Thoracic aorta (tissue), 2 donors: Measurements from ENCODE around the gene RARG. TPM values are rescaled to one million over a fixed set of nuclear protein-coding genes. Genes with fewer than 3 reads are reported as not detected.

ENCODE experiments used
- ATAC-seq: fragments of 150-250 bp; one replicate; pipeline ENCODE4 v1.8.0; 2017; ENCODE audit warnings: low read depth; ENCODE audit not compliant: insufficient number of reproducible peaks, low FRiP score
- DNase-seq: peaks from one replicate; pipeline ENCODE4 v3.0.0-alpha.2; 2020; ENCODE audit warnings: low spot score
- H3K27ac ChIP-seq, 2 donors: fragments of 200-600 bp; sonication (generic); 1 replicate in 1 of 2; 2 replicates in 1 of 2; pipeline ENCODE4 v1.5.1; 2016; ENCODE audit warnings: mild to moderate bottlenecking in 2 of 2, moderate library complexity in 2 of 2
- H3K27me3 ChIP-seq: fragments of 200-600 bp; sonication (generic); replicated peaks from 2 replicates; pipeline ENCODE4 v1.6.0; 2016; ENCODE audit warnings: mild to moderate bottlenecking; ENCODE audit not compliant: insufficient read depth
- H3K36me3 ChIP-seq: fragments of 200-600 bp; sonication (generic); one replicate; pipeline ENCODE4 v1.5.1; 2016
- H3K4me1 ChIP-seq, 2 donors: fragments of 200-600 bp; sonication (generic); 1 replicate in 1 of 2; 2 replicates in 1 of 2; pipeline versions ENCODE4 v1.5.1 to v1.6.0; 2016; ENCODE audit warnings: low read depth in 2 of 2, mild to moderate bottlenecking in 1 of 2; ENCODE audit not compliant: control insufficient read depth in 1 of 2
- H3K4me3 ChIP-seq: fragments of 200-600 bp; sonication (generic); 2 replicates; pipeline ENCODE4 v1.5.1; 2016; ENCODE audit warnings: mild to moderate bottlenecking
- H3K9me3 ChIP-seq: fragments of 200-600 bp; sonication (generic); 2 replicates; pipeline ENCODE4 v1.5.1; 2016
- total RNA-seq, 2 donors: library from RNA; depleted of rRNA; stranded (reverse); fragments of >200 nt; gene quantifications; one replicate each; pipeline versions ENCODE4 v1.1.0 to v1.2.3, GENCODE V29; 2016
- TF ChIP-seq, protein P1 (sequence below): fragments of 200-600 bp; sonication (generic); IDR thresholded peaks from one replicate; pipeline ENCODE4 v1.5.1; 2019; ENCODE audit warnings: antibody characterized with exemption

Gene RARG
- total RNA-seq, 2 donors from 2014 or later = 25.7 to 37.5 TPM

DNA sequence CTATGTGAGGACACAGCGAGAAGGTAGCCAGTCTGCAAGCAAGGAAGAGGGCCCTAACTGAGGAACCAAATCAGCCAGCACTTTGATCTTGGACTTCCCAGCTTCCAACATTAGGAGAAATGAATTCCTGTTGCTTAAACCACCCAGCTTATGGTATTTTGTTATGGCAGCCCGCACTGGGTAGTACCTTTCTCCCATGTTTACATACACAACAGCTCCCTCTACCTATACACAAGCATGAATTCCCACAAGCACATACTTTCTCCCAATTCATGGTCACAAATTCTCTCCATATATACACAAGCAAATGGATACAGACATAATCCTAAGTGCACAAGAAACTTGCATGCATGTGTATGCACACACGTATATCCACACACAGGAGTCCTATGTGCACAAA, 32.3 kb downstream of the RARG start:
- Histone ChIP-seq H3K4me1 (peaks cover 9 to 23% of the 10 kb centered on the region in 2 donors), H3K27ac (no peak overlapping the region), H3K36me3 (no peaks in the 10 kb centered on the region), H3K27me3 (no peaks in the 10 kb centered on the region), H3K9me3 (no peaks in the 10 kb centered on the region), H3K4me3 (no peak overlapping the region)
- DNase-seq (no peak), ATAC-seq (no peak)
- TF ChIP-seq, protein P1, sequence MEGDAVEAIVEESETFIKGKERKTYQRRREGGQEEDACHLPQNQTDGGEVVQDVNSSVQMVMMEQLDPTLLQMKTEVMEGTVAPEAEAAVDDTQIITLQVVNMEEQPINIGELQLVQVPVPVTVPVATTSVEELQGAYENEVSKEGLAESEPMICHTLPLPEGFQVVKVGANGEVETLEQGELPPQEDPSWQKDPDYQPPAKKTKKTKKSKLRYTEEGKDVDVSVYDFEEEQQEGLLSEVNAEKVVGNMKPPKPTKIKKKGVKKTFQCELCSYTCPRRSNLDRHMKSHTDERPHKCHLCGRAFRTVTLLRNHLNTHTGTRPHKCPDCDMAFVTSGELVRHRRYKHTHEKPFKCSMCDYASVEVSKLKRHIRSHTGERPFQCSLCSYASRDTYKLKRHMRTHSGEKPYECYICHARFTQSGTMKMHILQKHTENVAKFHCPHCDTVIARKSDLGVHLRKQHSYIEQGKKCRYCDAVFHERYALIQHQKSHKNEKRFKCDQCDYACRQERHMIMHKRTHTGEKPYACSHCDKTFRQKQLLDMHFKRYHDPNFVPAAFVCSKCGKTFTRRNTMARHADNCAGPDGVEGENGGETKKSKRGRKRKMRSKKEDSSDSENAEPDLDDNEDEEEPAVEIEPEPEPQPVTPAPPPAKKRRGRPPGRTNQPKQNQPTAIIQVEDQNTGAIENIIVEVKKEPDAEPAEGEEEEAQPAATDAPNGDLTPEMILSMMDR = no peak

DNA sequence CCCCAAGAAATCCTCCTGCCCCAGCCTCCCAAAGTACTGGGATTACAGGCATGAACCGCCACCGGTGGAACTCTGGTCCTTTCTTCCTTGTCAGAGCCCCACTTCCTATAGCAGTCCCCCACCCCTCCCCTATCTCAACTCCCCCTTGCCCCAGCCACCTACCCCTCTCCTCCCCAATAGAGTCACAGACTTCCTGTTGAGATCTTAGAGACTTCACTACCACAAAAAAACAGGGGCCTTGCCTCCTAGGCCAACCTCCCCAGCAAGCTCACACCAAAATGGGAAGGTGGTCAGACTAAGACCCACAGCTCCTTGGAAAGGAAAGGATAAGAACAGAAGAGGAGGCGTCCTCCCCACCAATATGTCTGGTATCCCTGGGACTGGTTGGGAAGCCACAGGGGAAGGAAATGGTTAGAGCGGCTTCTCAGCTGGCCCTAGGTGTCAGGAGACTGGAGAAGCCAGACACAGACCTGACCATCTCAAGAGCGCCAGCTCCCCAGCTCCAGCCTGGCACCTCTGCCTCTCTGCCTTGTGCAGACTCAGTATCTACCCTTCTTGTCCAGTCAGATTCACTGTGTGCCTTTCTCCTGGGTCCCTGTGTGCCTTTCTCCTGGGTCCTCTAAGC, 33.4 kb downstream of the RARG start:
- H3K9me3 ChIP-seq = no peaks in the 10 kb centered on the region
- peaks cover 9 to 23% of the 10 kb centered on the region in 2 donors for H3K4me1 ChIP-seq
- no peak overlapping the region for H3K27ac ChIP-seq
- no peak overlapping the region for H3K4me3 ChIP-seq
- no peaks in the 10 kb centered on the region for H3K36me3 ChIP-seq
- H3K27me3 ChIP-seq = no peaks in the 10 kb centered on the region
- ATAC-seq (no peak), DNase-seq (no peak)
- TF ChIP-seq, protein P1 = no peak

DNA sequence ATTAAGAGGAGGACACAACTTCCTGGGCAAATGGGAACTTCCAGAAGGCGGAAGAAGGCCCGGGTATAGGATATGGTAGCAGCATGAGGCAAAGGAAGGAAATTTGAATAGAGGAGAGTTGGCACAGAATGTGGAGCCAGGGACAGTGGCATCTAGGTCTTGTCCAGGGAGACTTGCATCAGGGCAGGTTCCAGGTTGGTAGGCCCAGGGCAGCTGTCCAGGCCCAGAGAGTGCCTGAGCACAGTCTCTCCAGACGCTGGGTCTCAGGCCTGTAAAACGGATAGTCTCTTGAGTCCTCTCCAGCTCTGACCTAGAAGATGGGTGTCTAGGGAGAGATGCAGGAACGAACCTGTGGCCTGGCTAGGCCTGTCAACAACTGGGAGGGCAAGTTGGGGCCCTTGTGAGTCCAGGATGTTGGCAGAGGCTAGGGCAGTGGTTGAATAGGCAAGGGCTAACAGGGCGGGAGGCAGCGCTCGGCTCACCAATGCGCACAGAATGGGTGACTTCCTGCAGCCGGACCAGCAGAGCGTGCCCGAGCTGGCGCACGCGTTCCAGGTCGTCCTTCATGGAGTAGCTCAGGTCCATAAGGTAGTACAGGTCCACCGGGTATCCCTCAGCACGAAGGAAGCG, 34.9 kb downstream of the RARG start:
- TF ChIP-seq, protein P1 = no peak
- ATAC-seq (no peak), DNase-seq (no peak)
- H3K27ac ChIP-seq = no peak overlapping the region
- H3K4me1 ChIP-seq = peaks cover 9 to 23% of the 10 kb centered on the region in 2 donors
- peak overlapping the region; percentile 63 for H3K4me3 ChIP-seq
- no peaks in the 10 kb centered on the region for H3K27me3 ChIP-seq
- H3K36me3 ChIP-seq = no peaks in the 10 kb centered on the region
- H3K9me3 ChIP-seq = no peaks in the 10 kb centered on the region

DNA sequence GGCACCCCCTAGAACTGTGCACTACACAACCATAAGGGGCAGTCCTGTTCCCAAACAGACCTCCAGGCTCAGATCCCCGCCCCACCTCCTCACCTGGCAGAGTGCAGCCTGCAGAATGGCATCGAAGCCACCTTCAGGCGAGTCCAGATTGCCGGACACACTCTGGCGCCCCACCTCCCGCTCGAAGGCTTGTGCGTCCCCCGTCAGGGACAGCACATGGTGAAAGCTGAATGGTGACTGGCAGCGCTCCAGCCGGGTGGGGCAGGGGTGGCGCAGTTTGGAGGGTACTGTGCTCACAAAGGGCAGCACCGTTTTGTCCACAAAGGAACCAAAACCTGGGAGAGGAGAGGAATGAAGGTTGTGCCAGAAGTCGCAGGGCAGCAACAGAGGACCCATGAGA, 35.5 kb downstream of the RARG start:
- Histone ChIP-seq H3K4me3 (no peak overlapping the region), H3K36me3 (no peaks in the 10 kb centered on the region), H3K9me3 (no peaks in the 10 kb centered on the region), H3K4me1 (peaks cover 9 to 23% of the 10 kb centered on the region in 2 donors), H3K27ac (no peak overlapping the region), H3K27me3 (no peaks in the 10 kb centered on the region)
- ATAC-seq = no peak
- no peak for DNase-seq
- TF ChIP-seq, protein P1 = no peak

DNA sequence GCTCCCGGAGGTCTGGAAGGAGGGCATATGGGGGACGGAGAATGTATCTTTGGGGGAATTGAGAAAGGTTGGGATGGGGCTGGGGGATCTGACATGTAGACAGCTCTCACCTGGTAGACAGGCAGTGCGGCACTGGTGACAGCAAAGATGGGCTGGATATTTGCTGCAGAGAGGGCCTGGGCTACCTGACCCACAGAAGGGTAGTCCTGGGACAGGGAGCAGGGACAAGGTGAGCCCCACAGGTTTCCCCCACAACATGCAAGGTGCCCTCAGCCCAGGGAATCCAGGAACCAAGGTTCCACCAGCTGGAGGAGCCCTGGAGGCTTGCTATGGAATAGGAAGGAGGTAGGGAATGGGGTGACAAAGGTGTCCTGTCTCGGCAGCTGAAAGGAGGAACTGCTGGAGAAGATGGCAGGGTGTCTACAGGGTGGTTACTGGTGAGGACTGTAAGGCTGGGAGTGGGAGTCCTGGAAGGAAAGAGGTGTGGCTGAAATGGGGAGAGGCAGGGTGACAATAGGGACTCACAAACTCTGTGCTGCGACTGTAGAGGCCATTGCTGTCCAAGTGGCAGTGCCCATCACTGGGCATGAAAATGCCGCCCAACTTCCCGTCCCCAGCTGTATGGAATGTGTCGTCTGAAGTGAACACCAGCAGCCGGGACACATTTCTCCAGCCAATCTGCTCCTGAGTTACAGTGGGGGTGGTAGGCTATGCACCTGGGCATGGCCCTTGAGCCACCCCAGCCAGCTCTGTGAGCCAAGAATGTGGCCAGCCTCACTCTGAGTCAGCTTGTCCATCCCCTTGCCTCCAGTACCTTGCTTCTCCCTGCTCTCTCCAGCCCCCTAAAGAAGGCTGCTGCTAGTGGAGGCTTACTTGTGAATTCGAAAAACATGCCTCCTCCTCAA, 36.2 kb downstream of the RARG start:
- TF ChIP-seq, protein P1 = no peak
- Histone ChIP-seq H3K4me1 (peaks cover 9 to 17% of the 10 kb centered on the region in 2 donors), H3K27me3 (no peaks in the 10 kb centered on the region), H3K9me3 (no peaks in the 10 kb centered on the region), H3K4me3 (no peak overlapping the region), H3K27ac (no peak overlapping the region), H3K36me3 (no peaks in the 10 kb centered on the region)
- ATAC-seq (no peak), DNase-seq (no peak)
